ENCODE measurements around the gene PIEZO1. TPM values are rescaled to one million over a fixed set of nuclear protein-coding genes. Genes with fewer than 3 reads are reported as not detected.

Gene PIEZO1
- total RNA-seq, 1 donor from 2014 or later, result 230 TPM

GRCh38 chr16:88696441-88696840 lies 88.6 kb downstream of the PIEZO1 start:
- intact Hi-C loops (cut with micrococcal nuclease), result no loop called here

- intact Hi-C loops (cut with micrococcal nuclease), result no loop called here
Measured at GRCh38 chr16:88695753-88696152, 89.3 kb downstream of the PIEZO1 start.

- intact Hi-C loops (cut with micrococcal nuclease), result no loop called here
Measured at GRCh38 chr16:88695218-88695617, 89.8 kb downstream of the PIEZO1 start.

- intact Hi-C loops (cut with micrococcal nuclease), result no loop called here
Measured at GRCh38 chr16:88694221-88695087, 90.6 kb downstream of the PIEZO1 start.

GRCh38 chr16:88693420-88694177 lies 91.4 kb downstream of the PIEZO1 start:
- intact Hi-C loops (cut with micrococcal nuclease), result no loop called here

- intact Hi-C loops (cut with micrococcal nuclease), result no loop called here
Measured at GRCh38 chr16:88692861-88693260, 92.2 kb downstream of the PIEZO1 start.

GRCh38 chr16:88691924-88692560 lies 93.0 kb downstream of the PIEZO1 start:
- intact Hi-C loops (cut with micrococcal nuclease), result no loop called here

- intact Hi-C loops (cut with micrococcal nuclease), result no loop called here
Measured at GRCh38 chr16:88691129-88691813, 93.7 kb downstream of the PIEZO1 start.

- intact Hi-C loops (cut with micrococcal nuclease), result no loop called here
Measured at GRCh38 chr16:88690341-88691128, 94.5 kb downstream of the PIEZO1 start.

GRCh38 chr16:88688013-88688778 lies 96.8 kb downstream of the PIEZO1 start:
- intact Hi-C loops (cut with micrococcal nuclease), result no loop called here

GRCh38 chr16:88687676-88688012 lies 97.4 kb downstream of the PIEZO1 start:
- intact Hi-C loops (cut with micrococcal nuclease), result no loop called here

- intact Hi-C loops (cut with micrococcal nuclease), result no loop called here
Measured at GRCh38 chr16:88687254-88687576, 97.8 kb downstream of the PIEZO1 start.

- intact Hi-C loops (cut with micrococcal nuclease), result loop anchor here (1.0 kb wide), 5 partner anchors 15 to 116 kb away; partner anchors contain the start of genes CTU2, CYBA, MVD and RNF166
Measured at GRCh38 chr16:88686439-88687253, 98.4 kb downstream of the PIEZO1 start, which contains the start of gene SNAI3. SNAI3 (minus strand) TSS chr16:88686507; CDS start chr16:88686406, 101 bp downstream.

- intact Hi-C loops (cut with micrococcal nuclease), result loop anchor here (1.0 kb wide), 5 partner anchors 15 to 116 kb away; partner anchors contain the start of genes CTU2, CYBA, MVD and RNF166
Measured at GRCh38 chr16:88686062-88686438, 99.0 kb downstream of the PIEZO1 start.

- intact Hi-C loops (cut with micrococcal nuclease), result loop anchor here (1.0 kb wide), 5 partner anchors 16 to 115 kb away; partner anchors contain the start of genes CTU2, CYBA, MVD and RNF166
Measured at GRCh38 chr16:88685156-88686061, 99.6 kb downstream of the PIEZO1 start.

- intact Hi-C loops (cut with micrococcal nuclease), result no loop called here
Measured at GRCh38 chr16:88684569-88685155, 100.4 kb downstream of the PIEZO1 start.
